ENCODE data around the gene WWP2.
A peak's percentile ranks its signal among the peaks of the same experiment; 100 is the strongest.
"Not testable (repeated sequence)": the region's sequence is repeated elsewhere in the genome, so short reads cannot be mapped to it uniquely, and the experiment has no call there.

Gene WWP2

DNA sequence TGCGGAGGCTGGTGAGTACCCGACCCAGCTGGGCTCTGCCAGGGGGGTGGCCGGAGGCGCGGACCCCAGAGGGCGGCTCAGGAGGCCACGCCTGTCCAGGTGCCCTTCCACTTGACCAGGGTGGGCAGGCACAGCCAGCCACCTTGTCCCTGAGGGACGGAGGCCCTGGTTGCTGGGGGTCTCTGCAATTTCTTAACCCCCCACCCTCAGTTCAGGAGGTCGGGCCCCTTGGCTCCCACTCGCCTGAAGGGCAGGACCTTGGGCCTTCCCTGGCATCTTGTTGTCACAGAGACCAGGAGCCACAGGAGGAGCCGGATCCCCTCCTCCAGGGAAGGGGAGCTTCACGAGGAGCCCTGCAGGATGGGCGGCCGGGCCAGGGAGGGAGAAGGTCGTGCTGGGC is 190.0 kb downstream of the WWP2 start:
- not testable (repeated sequence) for DNase-seq

DNA sequence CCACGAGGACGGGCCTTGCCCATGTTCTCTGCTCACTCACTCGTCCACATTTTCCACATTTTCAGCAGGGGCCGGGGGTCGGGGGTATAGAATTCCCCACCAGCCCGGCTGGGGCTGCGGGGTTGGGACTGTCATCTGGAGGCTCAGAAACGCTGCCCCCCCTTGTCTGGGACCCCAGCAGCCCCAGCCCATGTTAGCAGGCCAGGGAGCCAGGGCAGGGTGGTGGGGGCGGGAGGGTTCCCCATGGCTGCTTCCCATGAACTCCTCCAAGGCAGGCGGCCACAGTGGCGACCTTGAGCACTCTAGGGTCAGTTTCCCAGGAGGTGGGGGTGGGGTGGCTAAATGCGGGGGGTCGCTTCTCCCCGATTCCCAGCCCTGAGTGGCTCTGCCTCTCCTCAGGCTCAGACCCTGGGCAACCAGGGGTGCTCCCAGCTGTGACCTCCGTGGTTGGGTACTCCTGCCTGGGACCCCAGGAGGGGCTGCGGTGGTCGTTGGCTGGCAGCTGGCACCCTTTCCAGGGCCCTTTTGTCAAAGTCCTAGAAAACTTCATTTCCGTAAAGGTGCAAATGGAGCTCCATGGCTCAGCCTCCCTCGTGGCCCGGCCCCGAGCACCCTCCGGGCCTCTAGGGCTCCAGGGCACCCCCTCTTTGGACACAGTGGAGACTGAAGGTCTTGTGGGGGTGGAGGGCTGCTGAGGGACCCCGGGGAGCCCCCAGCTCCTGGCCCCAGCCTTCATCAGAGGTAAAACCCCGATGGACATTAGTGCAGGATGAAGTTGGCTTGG is 190.6 kb downstream of the WWP2 start:
- DNase-seq = not testable (repeated sequence)

DNA sequence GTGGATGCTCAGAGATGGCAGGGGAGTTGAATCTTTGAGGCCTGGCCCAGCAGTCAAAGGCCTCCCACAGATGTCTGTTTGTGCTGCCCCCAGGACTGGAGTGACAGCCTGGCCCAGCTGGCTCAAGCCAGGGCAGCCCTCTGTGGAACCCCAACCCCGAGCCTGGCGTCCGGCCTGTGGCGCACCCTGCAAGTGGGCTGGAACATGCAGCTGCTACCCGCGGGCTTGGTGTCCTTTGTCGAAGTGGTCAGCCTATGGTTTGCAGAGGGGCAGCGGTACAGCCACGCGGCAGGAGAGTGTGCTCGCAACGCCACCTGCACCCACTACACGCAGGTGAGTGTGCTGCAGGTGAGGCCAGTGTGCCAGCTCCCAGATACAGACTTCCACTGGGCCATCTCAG is 192.1 kb downstream of the WWP2 start:
- DNase-seq = not testable (repeated sequence)

DNA sequence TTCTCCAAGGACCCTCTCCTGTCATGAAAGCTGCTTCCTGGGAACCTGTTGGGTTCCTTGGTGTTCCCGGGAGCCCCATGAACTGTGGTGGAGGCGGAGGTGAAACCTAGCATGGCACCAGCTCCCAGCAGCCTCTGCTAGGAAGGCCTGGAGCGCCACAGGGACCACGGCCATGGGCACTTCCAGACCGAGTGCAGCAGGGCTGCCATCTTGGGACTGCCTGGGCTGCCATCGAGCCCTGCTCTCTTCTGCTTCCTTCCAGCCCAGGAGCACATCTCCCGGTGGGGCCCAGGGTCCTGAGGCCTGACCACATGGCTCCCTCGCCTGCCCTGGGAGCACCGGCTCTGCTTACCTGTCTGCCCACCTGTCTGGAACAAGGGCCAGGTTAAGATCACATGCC is 201.2 kb downstream of the WWP2 start:
- not testable (repeated sequence) for DNase-seq

DNA sequence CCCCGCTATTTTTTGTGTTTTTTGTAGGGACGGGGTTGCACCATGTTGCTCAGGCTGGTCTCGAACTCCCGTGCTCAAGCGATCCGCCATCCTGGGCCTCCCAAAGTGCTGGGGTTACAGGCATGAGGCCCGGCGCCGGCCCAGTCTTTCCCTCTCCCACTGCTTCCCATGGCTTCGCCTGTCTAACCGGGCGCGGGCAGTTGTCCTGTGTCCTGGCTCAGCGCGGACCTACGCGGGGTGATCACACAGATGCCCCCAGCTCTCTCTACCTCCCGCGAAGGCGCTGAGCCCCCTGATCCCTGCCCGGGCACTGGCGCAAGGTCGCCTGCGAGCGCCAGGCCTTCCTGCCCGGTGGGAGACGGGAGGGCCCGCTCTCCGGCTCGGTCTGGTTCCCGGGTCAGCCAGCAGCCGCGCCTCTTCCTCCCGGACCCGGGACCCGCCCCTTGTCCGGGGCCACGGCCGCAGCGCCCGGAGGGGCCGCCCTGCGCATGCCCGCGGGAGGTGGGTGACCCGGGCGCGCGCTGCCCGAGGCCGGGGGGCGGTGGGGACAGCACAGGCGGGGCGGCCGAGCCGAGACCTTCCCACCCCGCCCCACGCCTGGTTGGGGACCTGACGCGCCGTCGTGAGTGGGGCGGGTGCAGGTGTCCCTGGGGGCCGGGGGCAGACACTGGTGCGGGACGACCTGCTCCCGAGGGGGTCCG is 203.0 kb downstream of the WWP2 start:
- not testable (repeated sequence) for DNase-seq

DNA sequence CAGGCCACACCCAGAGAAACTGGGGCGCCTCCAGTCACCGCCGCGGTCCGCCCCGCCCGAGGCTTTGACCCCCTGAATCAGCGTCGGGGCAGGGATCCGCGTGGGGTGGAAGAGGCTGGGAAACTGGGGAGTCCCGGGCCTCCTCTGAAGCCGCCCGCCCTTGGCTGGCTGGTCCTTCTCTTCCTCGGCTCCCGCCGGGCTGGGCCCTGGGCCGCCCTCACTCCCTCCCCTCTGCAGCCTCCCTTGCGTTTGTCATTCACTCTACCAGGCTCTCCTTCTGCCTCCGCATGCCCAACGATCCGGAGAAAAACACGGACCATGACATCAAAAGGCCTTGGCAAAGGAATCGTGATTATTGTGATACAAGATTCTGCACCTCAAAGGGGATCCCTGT is 203.5 kb downstream of the WWP2 start:
- not testable (repeated sequence) for DNase-seq

GRCh38 chr16:69967688-69968087 is 205.6 kb downstream of the WWP2 start:
- not testable (repeated sequence) for DNase-seq

- not testable (repeated sequence) for DNase-seq
Measured at GRCh38 chr16:69968125-69968524, 206.0 kb downstream of the WWP2 start.

DNA sequence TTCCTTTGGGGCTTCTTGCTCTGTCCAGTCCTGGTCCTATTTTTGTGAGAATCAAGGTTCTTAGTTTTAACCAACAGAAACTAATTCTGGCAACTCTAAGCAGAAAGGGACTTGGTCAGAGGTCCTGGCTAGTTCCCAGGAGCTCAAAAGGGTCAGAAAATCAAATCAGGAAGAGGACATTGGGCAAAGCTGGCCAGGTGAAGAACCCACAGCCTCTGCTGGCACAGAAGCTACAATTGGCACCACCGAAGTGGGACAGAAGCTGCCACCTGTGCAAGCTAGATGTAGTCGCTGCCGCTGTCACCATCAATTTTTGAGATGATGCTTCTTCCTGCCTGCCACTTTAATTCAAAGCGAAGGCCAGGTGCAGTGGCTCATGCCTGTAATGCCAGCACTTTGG is 207.5 kb downstream of the WWP2 start:
- not testable (repeated sequence) for DNase-seq

GRCh38 chr16:69972120-69972519 is 210.0 kb downstream of the WWP2 start:
- DNase-seq = not testable (repeated sequence)

GRCh38 chr16:69972935-69973334 is 210.8 kb downstream of the WWP2 start:
- DNase-seq = not testable (repeated sequence)

DNA sequence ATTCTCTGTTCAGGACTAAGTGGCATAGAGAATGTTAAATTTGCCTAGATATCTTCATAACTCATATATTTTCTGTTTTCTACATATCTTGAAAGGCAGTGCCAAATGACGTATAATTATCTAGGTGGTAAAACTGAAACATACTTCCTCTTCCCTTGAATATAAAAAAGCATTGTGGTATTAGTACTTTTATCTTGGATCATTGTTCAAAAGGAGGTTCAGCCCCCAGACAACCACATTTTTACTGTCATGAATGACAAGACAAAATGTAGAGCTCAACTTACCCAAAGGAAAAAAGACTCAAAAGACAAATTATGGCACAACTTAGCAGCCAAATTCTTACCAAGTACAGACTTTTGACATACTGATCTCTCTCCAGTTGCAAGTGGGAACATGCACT is 223.1 kb downstream of the WWP2 start:
- peak in 3 of 6 experiments; percentile 4 to 23 (median 9) for DNase-seq

Data from stimulated activated naive CD4-positive, alpha-beta T cell (primary cell).